ENCODE data around the gene PARP15. TPM values are rescaled to one million over a fixed set of nuclear protein-coding genes. Genes with fewer than 3 reads are reported as not detected.
"Not testable (repeated sequence)": the region's sequence is repeated elsewhere in the genome, so short reads cannot be mapped to it uniquely, and the experiment has no call there.

The PARP15 gene
- total RNA-seq, 1 donor from 2014 or later, result 14.4 TPM

- H3K4me3 Mint-ChIP-seq (ENCODE audit: low read depth), result no peak overlapping the region
- intact Hi-C loops (cut with micrococcal nuclease), result no loop called here
- no peaks in the 10 kb centered on the region for H3K9me3 Mint-ChIP-seq
- H3K4me1 Mint-ChIP-seq (ENCODE audit: low read depth), result peaks cover 26% of the 10 kb centered on the region
- no peak overlapping the region for H3K27ac Mint-ChIP-seq
- H3K36me3 Mint-ChIP-seq (ENCODE audit: low read depth), result peaks cover 74% of the 10 kb centered on the region
- H3K27me3 Mint-ChIP-seq (ENCODE audit: low read depth), result no peaks in the 10 kb centered on the region
- DNase-seq (ENCODE audit: low spot score), result no peak
Measured at GRCh38 chr3:122557356-122557755, 20.1 kb upstream of the PARP15 start.

- Mint-ChIP-seq H3K36me3 (ENCODE audit: low read depth) (peaks cover 66% of the 10 kb centered on the region), H3K9me3 (no peaks in the 10 kb centered on the region), H3K27ac (no peak overlapping the region), H3K4me1 (ENCODE audit: low read depth) (peaks cover 32% of the 10 kb centered on the region), H3K27me3 (ENCODE audit: low read depth) (no peaks in the 10 kb centered on the region), H3K4me3 (ENCODE audit: low read depth) (no peak overlapping the region)
- intact Hi-C loops (cut with micrococcal nuclease), result no loop called here
- DNase-seq (ENCODE audit: low spot score), result no peak
Measured at GRCh38 chr3:122558605-122559004, 18.8 kb upstream of the PARP15 start.

- peak overlapping the region; percentile 36 for H3K27ac Mint-ChIP-seq
- H3K27me3 Mint-ChIP-seq (ENCODE audit: low read depth), result no peaks in the 10 kb centered on the region
- peaks cover 34% of the 10 kb centered on the region for H3K4me1 Mint-ChIP-seq (ENCODE audit: low read depth)
- DNase-seq (ENCODE audit: low spot score), result no peak
- no peak overlapping the region for H3K4me3 Mint-ChIP-seq (ENCODE audit: low read depth)
- peaks cover 62% of the 10 kb centered on the region for H3K36me3 Mint-ChIP-seq (ENCODE audit: low read depth)
- H3K9me3 Mint-ChIP-seq, result no peaks in the 10 kb centered on the region
- intact Hi-C loops (cut with micrococcal nuclease), result loop anchor here (1.0 to 10.0 kb wide), 4 partner anchors 51 to 235 kb away; partner anchors contain the start of genes HSPBAP1 and SLC49A4
Measured at GRCh38 chr3:122559906-122560305, 17.5 kb upstream of the PARP15 start.

- Mint-ChIP-seq H3K4me1 (ENCODE audit: low read depth) (peaks cover 37% of the 10 kb centered on the region), H3K36me3 (ENCODE audit: low read depth) (peaks cover 59% of the 10 kb centered on the region), H3K27ac (peak overlapping the region; percentile 64), H3K27me3 (ENCODE audit: low read depth) (no peaks in the 10 kb centered on the region), H3K9me3 (no peaks in the 10 kb centered on the region), H3K4me3 (ENCODE audit: low read depth) (no peak overlapping the region)
- DNase-seq (ENCODE audit: low spot score), result peak; percentile 46
- intact Hi-C loops (cut with micrococcal nuclease), result loop anchor here (1.0 to 10.0 kb wide), 4 partner anchors 50 to 234 kb away; partner anchors contain the start of genes HSPBAP1 and SLC49A4
Measured at GRCh38 chr3:122560680-122561079, 16.8 kb upstream of the PARP15 start.

- peak overlapping the region; percentile 97 for H3K4me3 Mint-ChIP-seq (ENCODE audit: low read depth)
- intact Hi-C loops (cut with micrococcal nuclease), result loop anchor here (5.0 to 10.0 kb wide), 2 partner anchors 171 to 232 kb away; partner anchors contain the start of genes HSPBAP1 and SLC49A4
- no peaks in the 10 kb centered on the region for H3K9me3 Mint-ChIP-seq
- peak overlapping the region; percentile 95 for H3K27ac Mint-ChIP-seq
- peaks cover 54% of the 10 kb centered on the region for H3K4me1 Mint-ChIP-seq (ENCODE audit: low read depth)
- DNase-seq (ENCODE audit: low spot score), result no peak
- H3K36me3 Mint-ChIP-seq (ENCODE audit: low read depth), result peaks cover 61% of the 10 kb centered on the region
- H3K27me3 Mint-ChIP-seq (ENCODE audit: low read depth), result no peaks in the 10 kb centered on the region
Measured at GRCh38 chr3:122562923-122563716, 14.3 kb upstream of the PARP15 start.

- Mint-ChIP-seq H3K27ac (peak overlapping the region; percentile 95), H3K36me3 (ENCODE audit: low read depth) (peaks cover 64% of the 10 kb centered on the region), H3K9me3 (no peaks in the 10 kb centered on the region), H3K27me3 (ENCODE audit: low read depth) (no peaks in the 10 kb centered on the region), H3K4me1 (ENCODE audit: low read depth) (peaks cover 58% of the 10 kb centered on the region), H3K4me3 (ENCODE audit: low read depth) (peak overlapping the region; percentile 97)
- no peak for DNase-seq (ENCODE audit: low spot score)
- intact Hi-C loops (cut with micrococcal nuclease), result loop anchor here (1.0 to 10.0 kb wide), 4 partner anchors 13 to 231 kb away; partner anchors contain the start of genes HSPBAP1 and SLC49A4
Measured at GRCh38 chr3:122563717-122564025, 13.8 kb upstream of the PARP15 start.

GRCh38 chr3:122564155-122564912 lies 13.1 kb upstream of the PARP15 start, which contains the start of the genes DTX3L and PARP9:
TSS of gene DTX3L (plus strand) at chr3:122564338. CDS start at chr3:122564427, 89 bp downstream.
TSS of gene PARP9 (minus strand) at chr3:122564300. CDS start at chr3:122559620, 4,680 bp downstream.
- DNase-seq (ENCODE audit: low spot score), result peak; percentile 84
- intact Hi-C loops (cut with micrococcal nuclease), result loop anchor here (1.0 to 10.0 kb wide), 4 partner anchors 12 to 230 kb away; partner anchors contain the start of genes HSPBAP1 and SLC49A4
- H3K36me3 Mint-ChIP-seq (ENCODE audit: low read depth), result peaks cover 64% of the 10 kb centered on the region
- peaks cover 65% of the 10 kb centered on the region for H3K4me1 Mint-ChIP-seq (ENCODE audit: low read depth)
- no peaks in the 10 kb centered on the region for H3K27me3 Mint-ChIP-seq (ENCODE audit: low read depth)
- peak within 1 kb of the TSS; percentile 95 for H3K27ac Mint-ChIP-seq
- peak within 1 kb of the TSS; percentile 97 for H3K4me3 Mint-ChIP-seq (ENCODE audit: low read depth)
- H3K9me3 Mint-ChIP-seq, result no peaks in the 10 kb centered on the region

GRCh38 chr3:122568131-122568530 lies 9.3 kb upstream of the PARP15 start:
- not testable (repeated sequence) for H3K9me3 Mint-ChIP-seq; H3K27me3 Mint-ChIP-seq (ENCODE audit: low read depth); DNase-seq (ENCODE audit: low spot score); H3K4me3 Mint-ChIP-seq (ENCODE audit: low read depth)
- Mint-ChIP-seq H3K27ac (peak overlapping the region; percentile 63), H3K4me1 (ENCODE audit: low read depth) (peaks cover 56% of the 10 kb centered on the region), H3K36me3 (ENCODE audit: low read depth) (peaks cover 83% of the 10 kb centered on the region)
- intact Hi-C loops (cut with micrococcal nuclease), result loop anchor here (10.0 kb wide), 1 partner anchor 227 kb away; the partner anchor contains the start of genes HSPBAP1 and SLC49A4

GRCh38 chr3:122568755-122569154 lies 8.7 kb upstream of the PARP15 start:
- intact Hi-C loops (cut with micrococcal nuclease), result loop anchor here (10.0 kb wide), 1 partner anchor 226 kb away; the partner anchor contains the start of genes HSPBAP1 and SLC49A4
- no peaks in the 10 kb centered on the region for H3K9me3 Mint-ChIP-seq
- H3K27me3 Mint-ChIP-seq (ENCODE audit: low read depth), result no peaks in the 10 kb centered on the region

GRCh38 chr3:122572940-122573412 lies 4.5 kb upstream of the PARP15 start:
- H3K27ac Mint-ChIP-seq, result peak overlapping the region; percentile 71
- H3K4me1 Mint-ChIP-seq (ENCODE audit: low read depth), result peaks cover 55% of the 10 kb centered on the region
- no peak for DNase-seq (ENCODE audit: low spot score)
- H3K9me3 Mint-ChIP-seq, result no peaks in the 10 kb centered on the region
- H3K36me3 Mint-ChIP-seq (ENCODE audit: low read depth), result peaks cover 65% of the 10 kb centered on the region
- intact Hi-C loops (cut with micrococcal nuclease), result no loop called here
- H3K4me3 Mint-ChIP-seq (ENCODE audit: low read depth), result no peak overlapping the region
- H3K27me3 Mint-ChIP-seq (ENCODE audit: low read depth), result no peaks in the 10 kb centered on the region

More at GRCh38 chr3:122568755-122569154, 8.7 kb upstream of the PARP15 start:
- H3K4me1 Mint-ChIP-seq (ENCODE audit: low read depth), result peaks cover 56% of the 10 kb centered on the region
- H3K27ac Mint-ChIP-seq, result peak overlapping the region; percentile 63
- H3K36me3 Mint-ChIP-seq (ENCODE audit: low read depth), result peaks cover 85% of the 10 kb centered on the region
- no peak overlapping the region for H3K4me3 Mint-ChIP-seq (ENCODE audit: low read depth)
- DNase-seq (ENCODE audit: low spot score), result no peak

GRCh38 chr3:122576174-122576940 lies 1.1 kb upstream of the PARP15 start:
- Mint-ChIP-seq H3K36me3 (ENCODE audit: low read depth) (peaks cover 47% of the 10 kb centered on the region), H3K27ac (peak overlapping the region; percentile 88), H3K4me1 (ENCODE audit: low read depth) (peaks cover 44% of the 10 kb centered on the region), H3K27me3 (ENCODE audit: low read depth) (no peaks in the 10 kb centered on the region), H3K4me3 (ENCODE audit: low read depth) (peak overlapping the region; percentile 35), H3K9me3 (peaks cover 4% of the 10 kb centered on the region)
- intact Hi-C loops (cut with micrococcal nuclease), result loop anchor here (1.0 to 5.0 kb wide), 4 partner anchors 12 to 106 kb away; partner anchors contain the start of genes DTX3L, PARP14 and PARP9
- DNase-seq (ENCODE audit: low spot score), result no peak

Measured in activated T-helper 2 cell treated with anti-CD3 and anti-CD28 coated beads, Interferon-gamma antibody, Interleukin-2, Interleukin-4, amounts not matched to agents 10 μg/mL and 5 μg/mL and 100 μg/mL, durations not matched to agents 14 hours and 24 hours and 36 hours (primary cell).